Measurements from ENCODE around the gene ZNF544. TPM values are rescaled to one million over a fixed set of nuclear protein-coding genes. Genes with fewer than 3 reads are reported as not detected.

ZNF544 gene
- polyA plus RNA-seq, 2 of the 4 experiments (the other 2 are of a cell fraction), result 23.7 to 33.1 TPM

DNA sequence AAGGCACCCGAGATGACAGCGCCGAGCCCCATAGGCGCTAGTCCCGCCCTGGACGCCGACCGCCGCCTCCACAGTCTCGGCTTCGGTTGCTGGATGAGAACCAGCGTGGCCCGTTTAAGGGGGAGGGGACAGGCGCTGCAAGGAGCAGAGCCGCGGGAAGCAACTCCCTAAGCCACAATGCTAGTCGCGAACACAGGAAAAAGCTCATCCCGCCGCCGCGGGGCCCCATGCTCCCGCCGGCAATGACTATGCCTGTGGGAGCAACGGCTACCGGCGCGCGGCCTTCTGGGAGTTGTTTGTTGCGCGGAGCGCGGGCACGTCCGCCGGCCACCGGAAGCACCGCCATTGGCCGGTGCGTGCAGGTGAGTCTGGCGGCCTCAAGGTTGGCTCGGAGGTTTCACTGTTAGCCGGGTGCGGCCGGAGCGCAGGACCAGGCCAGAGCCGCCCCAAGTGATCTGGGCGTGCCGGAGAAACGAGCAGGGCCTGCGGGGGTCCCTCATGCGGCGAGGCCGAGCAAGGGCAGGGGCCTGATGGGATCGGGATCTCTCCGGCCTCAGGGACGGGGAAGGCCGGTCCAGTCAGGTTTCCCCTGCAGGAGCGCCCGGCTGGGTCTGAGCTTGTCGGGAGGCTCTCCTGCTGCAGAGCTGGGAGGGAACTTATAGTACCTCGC lies at the start of gene ZNF544 (continued):
- TF ChIP-seq, protein P1, sequence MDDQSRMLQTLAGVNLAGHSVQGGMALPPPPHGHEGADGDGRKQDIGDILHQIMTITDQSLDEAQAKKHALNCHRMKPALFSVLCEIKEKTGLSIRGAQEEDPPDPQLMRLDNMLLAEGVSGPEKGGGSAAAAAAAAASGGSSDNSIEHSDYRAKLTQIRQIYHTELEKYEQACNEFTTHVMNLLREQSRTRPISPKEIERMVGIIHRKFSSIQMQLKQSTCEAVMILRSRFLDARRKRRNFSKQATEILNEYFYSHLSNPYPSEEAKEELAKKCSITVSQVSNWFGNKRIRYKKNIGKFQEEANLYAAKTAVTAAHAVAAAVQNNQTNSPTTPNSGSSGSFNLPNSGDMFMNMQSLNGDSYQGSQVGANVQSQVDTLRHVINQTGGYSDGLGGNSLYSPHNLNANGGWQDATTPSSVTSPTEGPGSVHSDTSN (IDR thresholded peaks at IDR 0.05), result no peak
- no peak for TF ChIP-seq TFCP2L1 (CRISPR knock-in tag; IDR thresholded peaks at IDR 0.05)
- TF ChIP-seq EP300 (IDR thresholded peaks at IDR 0.05), result no peak
- no peak for TF ChIP-seq HOXA7 (CRISPR knock-in tag; IDR thresholded peaks at IDR 0.05)
- no peak for TF ChIP-seq ZC3H11A (IDR thresholded peaks at IDR 0.05)
- no peak for TF ChIP-seq CEBPB (IDR thresholded peaks at IDR 0.05)
- no peak for TF ChIP-seq RAD21 (conservative IDR thresholded peaks at IDR 0.05 in 1 of 2, IDR thresholded peaks at IDR 0.05 in 1 of 2)
- TF ChIP-seq HDAC2 (IDR thresholded peaks at IDR 0.05), result no peak
- no peak; the same call in 1 of the 2 replicates for TF ChIP-seq FOXS1 (CRISPR knock-in tag; IDR thresholded peaks at IDR 0.05)
- TF ChIP-seq JUNB (IDR thresholded peaks at IDR 0.05), result no peak
- no peak for TF ChIP-seq HEYL (CRISPR knock-in tag; IDR thresholded peaks at IDR 0.05)
- peak; percentile 58; the same call in 1 of the 2 replicates for TF ChIP-seq HMGXB4 (CRISPR knock-in tag; IDR thresholded peaks at IDR 0.05; ENCODE audit: borderline replicate concordance)
- no peak for TF ChIP-seq KDM5A (IDR thresholded peaks at IDR 0.05)
- no peak for TF ChIP-seq MAFK (IDR thresholded peaks at IDR 0.05; ENCODE audit: partially characterized antibody)
- TF ChIP-seq, protein P2, sequence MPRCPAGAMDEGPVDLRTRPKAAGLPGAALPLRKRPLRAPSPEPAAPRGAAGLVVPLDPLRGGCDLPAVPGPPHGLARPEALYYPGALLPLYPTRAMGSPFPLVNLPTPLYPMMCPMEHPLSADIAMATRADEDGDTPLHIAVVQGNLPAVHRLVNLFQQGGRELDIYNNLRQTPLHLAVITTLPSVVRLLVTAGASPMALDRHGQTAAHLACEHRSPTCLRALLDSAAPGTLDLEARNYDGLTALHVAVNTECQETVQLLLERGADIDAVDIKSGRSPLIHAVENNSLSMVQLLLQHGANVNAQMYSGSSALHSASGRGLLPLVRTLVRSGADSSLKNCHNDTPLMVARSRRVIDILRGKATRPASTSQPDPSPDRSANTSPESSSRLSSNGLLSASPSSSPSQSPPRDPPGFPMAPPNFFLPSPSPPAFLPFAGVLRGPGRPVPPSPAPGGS (IDR thresholded peaks at IDR 0.05), result peak; percentile 40; the same call in 1 of the 3 replicates
- TF ChIP-seq ZSCAN20 (CRISPR knock-in tag; IDR thresholded peaks at IDR 0.05), result no peak
- no peak for TF ChIP-seq EHMT2 (IDR thresholded peaks at IDR 0.05; ENCODE audit: low read depth)
- TF ChIP-seq MYC (IDR thresholded peaks at IDR 0.05; ENCODE audit: borderline replicate concordance, low read length), result no peak
- no peak for TF ChIP-seq ESRRA (IDR thresholded peaks at IDR 0.05; ENCODE audit: borderline replicate concordance, low read length)
- TF ChIP-seq E2F6 (IDR thresholded peaks at IDR 0.05; ENCODE audit: borderline replicate concordance, low read depth), result peak; percentile 97

DNA sequence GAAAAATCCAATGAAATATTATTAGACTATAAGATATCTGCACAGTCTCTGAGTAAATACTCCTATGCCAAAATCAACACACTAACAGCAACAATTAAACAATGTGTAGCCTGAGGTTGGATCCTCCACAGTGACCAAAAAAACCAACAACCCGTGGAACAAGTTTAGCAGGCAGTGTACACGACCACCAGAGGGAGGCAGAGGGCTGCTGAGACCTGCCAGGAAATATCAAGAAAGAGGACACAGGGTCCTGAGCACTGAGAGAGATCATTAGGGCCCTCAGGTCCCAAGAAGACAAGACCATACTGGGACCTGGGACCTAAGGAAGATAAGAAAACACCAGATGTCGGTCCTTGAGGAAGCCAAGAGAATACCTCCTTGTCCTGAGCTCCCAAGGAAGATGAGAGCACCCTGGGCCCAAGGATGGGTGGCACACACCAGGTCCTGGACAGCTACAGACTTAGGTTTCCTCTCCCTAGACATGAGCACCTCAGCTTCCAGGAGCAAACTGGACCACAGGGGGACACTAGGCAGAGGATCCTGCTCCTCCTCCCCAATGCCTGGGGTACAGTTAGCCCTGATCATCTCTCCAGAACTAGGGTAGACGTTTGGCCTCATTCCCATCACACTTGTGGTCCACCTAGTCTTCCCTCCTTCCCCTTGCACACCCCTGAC lies 46.7 kb upstream of the ZNF544 start:
- 43% methylated on average over 4 of the region's 4 CpGs for WGBS (ENCODE audit: missing lambda C conversion rate)
- H3K4me1 ChIP-seq, result no peaks in the 10 kb centered on the region
- CTCF ChIA-PET, result interaction anchor here (0.7 to 1.0 kb wide), 2 partner anchors 45 to 181 kb away, joined by 3 to 6 read pairs; no protein-coding TSS in a partner anchor
- peak overlapping the region; percentile 69 for H3K4me2 ChIP-seq
- peak in 1 of 2 experiments; percentile 5; a peak in 2 of 6 replicates for ATAC-seq
- peak overlapping the region; percentile 83 for H3K4me3 ChIP-seq
- POLR2A ChIA-PET, result interaction anchor here (2.2 kb wide), 1 partner anchor 179 kb away, joined by 12 read pairs; the partner anchor contains the start of gene ZNF606
- TF ChIP-seq RAD21 (conservative IDR thresholded peaks at IDR 0.05 in 1 of 2, IDR thresholded peaks at IDR 0.05 in 1 of 2) (peak; percentile 26 to 66; a peak in 2 of 5 replicates), NFE2L2 (conservative IDR thresholded peaks at IDR 0.05; ENCODE audit: low read length) (no peak)
- TF ChIP-seq, protein P3, sequence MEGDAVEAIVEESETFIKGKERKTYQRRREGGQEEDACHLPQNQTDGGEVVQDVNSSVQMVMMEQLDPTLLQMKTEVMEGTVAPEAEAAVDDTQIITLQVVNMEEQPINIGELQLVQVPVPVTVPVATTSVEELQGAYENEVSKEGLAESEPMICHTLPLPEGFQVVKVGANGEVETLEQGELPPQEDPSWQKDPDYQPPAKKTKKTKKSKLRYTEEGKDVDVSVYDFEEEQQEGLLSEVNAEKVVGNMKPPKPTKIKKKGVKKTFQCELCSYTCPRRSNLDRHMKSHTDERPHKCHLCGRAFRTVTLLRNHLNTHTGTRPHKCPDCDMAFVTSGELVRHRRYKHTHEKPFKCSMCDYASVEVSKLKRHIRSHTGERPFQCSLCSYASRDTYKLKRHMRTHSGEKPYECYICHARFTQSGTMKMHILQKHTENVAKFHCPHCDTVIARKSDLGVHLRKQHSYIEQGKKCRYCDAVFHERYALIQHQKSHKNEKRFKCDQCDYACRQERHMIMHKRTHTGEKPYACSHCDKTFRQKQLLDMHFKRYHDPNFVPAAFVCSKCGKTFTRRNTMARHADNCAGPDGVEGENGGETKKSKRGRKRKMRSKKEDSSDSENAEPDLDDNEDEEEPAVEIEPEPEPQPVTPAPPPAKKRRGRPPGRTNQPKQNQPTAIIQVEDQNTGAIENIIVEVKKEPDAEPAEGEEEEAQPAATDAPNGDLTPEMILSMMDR (IDR thresholded peaks at IDR 0.05), result peak; percentile 20; the same call in 2 of the 3 replicates
- no peak for FAIRE-seq
- H3K27ac ChIP-seq, result peak overlapping the region; percentile 92 to 94
- peaks cover 95% of the 10 kb centered on the region for H3K9me3 ChIP-seq
- DNase-seq (ENCODE audit: low read depth in 1 of 2, low spot score in 1 of 2), result peak; percentile 41 to 82

Measured in A549 (cell line).